Mucosa of descending colon (tissue), 3 donors: ENCODE results near the gene SLC25A22. TPM values are rescaled to one million over a fixed set of nuclear protein-coding genes. Genes with fewer than 3 reads are reported as not detected.

ENCODE experiments used
- ATAC-seq: fragments of 200-7000 bp; cut with Tn5 transposase; one replicate; pipeline ENCODE4 v1.9.1; 2020; ENCODE audit warnings: mild to moderate bottlenecking, moderate library complexity
- DNase-seq, 3 donors: peaks; one replicate each; pipeline ENCODE4 v3.0.0-alpha.2; 2020
- H3K36me3 ChIP-seq: fragments of 200-600 bp; one replicate; pipeline ENCODE4 v1.8.0; 2021; ENCODE audit warnings: low read depth, mild to moderate bottlenecking
- H3K4me1 ChIP-seq: fragments of 200-600 bp; one replicate; pipeline ENCODE4 v1.8.0; 2021; ENCODE audit warnings: low read depth, mild to moderate bottlenecking
- H3K4me3 ChIP-seq: fragments of 200-600 bp; one replicate; pipeline ENCODE4 v1.8.0; 2021; ENCODE audit warnings: mild to moderate bottlenecking
- H3K9me3 ChIP-seq: fragments of 200-600 bp; one replicate; pipeline ENCODE4 v1.8.0; 2021; ENCODE audit warnings: mild to moderate bottlenecking
- CTCF ChIP-seq: fragments of 200-600 bp; IDR thresholded peaks from one replicate; pipeline ENCODE4 v1.8.0; 2022; ENCODE audit warnings: antibody characterized with exemption, mild to moderate bottlenecking
- intact Hi-C, 2 donors: fragments of 100-400 bp; cut with DNase I in 1 of 2; cut with micrococcal nuclease in 1 of 2; formaldehyde crosslinking; loops; one replicate each; pipeline versions ENCODE4 v1.11.0 to v1.11.1; 2022; cut with DNase I, micrococcal nuclease
- total RNA-seq, 3 donors: library from RNA; stranded (reverse); fragmentation: NEBNext Ultra II Directional in 2 of 3; extraction: Animal tissue kit (Norgen Biotek cat#: 25700) in 2 of 3; gene quantifications; one replicate each; pipeline versions ENCODE4 v1.2.1 to v1.2.4, GENCODE V29; 2021 to 2023
- donor health status: DM: no; HTN: no; CAD: no; lungs with moderate emphysema.
- donor health status: DM: no; HTN: no; CAD: no.
- donor health status: DM: no; HTN: yes; CAD: no.

Gene SLC25A22
- total RNA-seq, 3 donors from 2014 or later, result 11.6 to 18.6 (median 14.4) TPM

- peak; percentile 32 for ATAC-seq
- Histone ChIP-seq H3K36me3 (no peaks in the 10 kb centered on the region), H3K4me1 (peaks cover 50% of the 10 kb centered on the region), H3K9me3 (no peaks in the 10 kb centered on the region), H3K4me3 (peak overlapping the region; percentile 90)
- intact Hi-C loops, result no loop called here
- DNase-seq, result peak in 1 of 3 donors; percentile 58
- TF ChIP-seq CTCF, result no peak
These were observed 43.9 kb upstream of the SLC25A22 start for GRCh38 chr11:841981-842369.

GRCh38 chr11:839875-840617, 42.0 kb upstream of the SLC25A22 start:
- Histone ChIP-seq H3K4me3 (no peak overlapping the region), H3K4me1 (peaks cover 53% of the 10 kb centered on the region), H3K9me3 (no peaks in the 10 kb centered on the region), H3K36me3 (no peaks in the 10 kb centered on the region)
- TF ChIP-seq CTCF, result no peak
- intact Hi-C loops, result no loop called here
- no peak for DNase-seq
- ATAC-seq, result no peak

DNA sequence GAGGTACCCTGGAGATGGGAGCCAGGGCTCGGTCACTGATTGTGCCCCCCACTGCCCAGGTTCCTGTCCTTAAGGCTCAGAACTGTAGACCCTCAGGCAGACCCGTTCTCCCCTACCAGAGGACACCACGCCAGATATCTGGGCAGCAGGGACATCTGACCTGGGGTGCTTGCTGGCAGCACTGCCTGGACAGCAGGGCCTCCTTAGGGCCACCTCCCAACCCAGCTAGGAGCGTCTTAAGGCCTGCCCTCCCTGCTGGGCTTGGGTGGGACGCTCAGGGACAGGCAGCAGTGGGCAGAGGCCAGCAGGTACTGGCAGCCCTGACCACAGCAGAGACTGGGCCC, 41.2 kb upstream of the SLC25A22 start:
- intact Hi-C loops, result no loop called here
- Histone ChIP-seq H3K4me3 (no peak overlapping the region), H3K9me3 (no peaks in the 10 kb centered on the region), H3K4me1 (peaks cover 49% of the 10 kb centered on the region), H3K36me3 (no peaks in the 10 kb centered on the region)
- no peak for DNase-seq
- no peak for ATAC-seq
- no peak for TF ChIP-seq CTCF

DNA sequence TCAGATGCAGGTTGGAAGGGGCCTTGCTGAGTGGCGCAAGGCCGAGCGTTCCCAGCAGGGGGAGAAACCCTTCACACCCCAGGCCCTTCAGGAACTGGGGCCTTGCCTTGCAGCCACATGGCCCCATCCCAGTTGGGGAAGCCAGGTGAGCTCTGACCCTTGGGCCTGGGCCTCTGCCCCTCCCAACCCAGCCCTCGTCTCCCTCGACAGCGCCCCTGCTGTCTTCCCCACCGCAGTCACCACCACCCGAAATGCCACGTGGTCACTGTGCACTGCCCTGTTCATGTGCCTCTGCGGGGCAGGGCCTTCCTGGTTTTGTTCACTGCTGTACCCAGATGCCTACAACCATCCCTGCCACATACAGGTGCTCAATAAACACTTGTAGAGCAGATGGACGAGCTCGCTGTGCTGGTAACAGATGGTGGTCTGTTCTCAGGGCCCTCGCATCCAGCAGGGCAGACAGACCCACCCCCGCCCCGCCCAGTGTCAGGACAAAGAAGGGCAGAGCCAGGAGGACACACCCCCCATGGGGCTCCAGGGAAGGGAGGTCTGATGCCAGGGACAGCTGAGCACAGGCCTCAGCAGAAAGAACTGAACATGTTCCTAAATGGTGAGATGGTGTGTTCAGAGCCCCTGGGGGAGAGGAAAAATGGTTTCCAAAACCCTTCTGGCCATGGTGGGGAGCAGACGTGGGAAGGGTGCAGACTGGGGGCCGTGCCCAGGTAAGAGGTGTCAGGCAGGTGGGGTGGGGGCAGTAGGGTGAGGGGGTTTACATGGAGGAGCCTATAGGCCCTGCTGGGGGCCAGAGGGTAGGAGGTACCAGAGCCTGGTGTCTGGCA, 40.6 kb upstream of the SLC25A22 start:
- peak; percentile 33 to 79 (median 77) for DNase-seq

GRCh38 chr11:837990-838307, 39.9 kb upstream of the SLC25A22 start:
- Histone ChIP-seq H3K4me3 (no peak overlapping the region), H3K9me3 (no peaks in the 10 kb centered on the region), H3K4me1 (peaks cover 37% of the 10 kb centered on the region), H3K36me3 (no peaks in the 10 kb centered on the region)
- ATAC-seq, result no peak
- no peak for DNase-seq
- no peak for TF ChIP-seq CTCF
- intact Hi-C loops, result no loop called here

More for the DNA sequence above, 40.6 kb upstream of the SLC25A22 start:
- TF ChIP-seq CTCF, result no peak
- Histone ChIP-seq H3K9me3 (no peaks in the 10 kb centered on the region), H3K4me1 (peaks cover 44% of the 10 kb centered on the region), H3K36me3 (no peaks in the 10 kb centered on the region), H3K4me3 (no peak overlapping the region)
- intact Hi-C loops, result no loop called here
- peak; percentile 29 for ATAC-seq
